Osteocyte (in vitro differentiated cells): Measurements from ENCODE around the gene MCM6. TPM values are rescaled to one million over a fixed set of nuclear protein-coding genes. Genes with fewer than 3 reads are reported as not detected.
"Not testable (repeated sequence)": the region's sequence is repeated elsewhere in the genome, so short reads cannot be mapped to it uniquely, and the experiment has no call there.

ENCODE experiments used
- DNase-seq: peaks from one replicate; pipeline ENCODE4 v3.0.0; 2021; ENCODE audit warnings: mixed read lengths; ENCODE audit not compliant: unreplicated experiment; ENCODE audit errors: extremely low spot score
- H3K27ac Mint-ChIP-seq: one replicate; pipeline ENCODE4 v1.8.0; 2021; ENCODE audit warnings: mild to moderate bottlenecking, mixed read lengths; ENCODE audit not compliant: unreplicated experiment
- H3K27me3 Mint-ChIP-seq: one replicate; pipeline ENCODE4 v1.8.0; 2021; ENCODE audit warnings: mixed read lengths; ENCODE audit not compliant: unreplicated experiment
- H3K36me3 Mint-ChIP-seq: one replicate; pipeline ENCODE4 v1.8.0; 2021; ENCODE audit warnings: mixed read lengths; ENCODE audit not compliant: unreplicated experiment
- H3K4me1 Mint-ChIP-seq: one replicate; pipeline ENCODE4 v1.8.0; 2021; ENCODE audit warnings: mixed read lengths; ENCODE audit not compliant: unreplicated experiment
- H3K4me3 Mint-ChIP-seq: one replicate; pipeline ENCODE4 v1.8.0; 2021; ENCODE audit warnings: mild to moderate bottlenecking, moderate library complexity, mixed read lengths; ENCODE audit not compliant: unreplicated experiment
- H3K9me3 Mint-ChIP-seq: one replicate; pipeline ENCODE4 v1.8.0; 2021; ENCODE audit warnings: mixed read lengths; ENCODE audit not compliant: unreplicated experiment
- total RNA-seq: library from RNA; stranded (reverse); gene quantifications from 2 replicates; pipeline ENCODE4 v1.2.1, GENCODE V29; 2021
- TF ChIP-seq, protein P1 (sequence below): fragments of 200-600 bp; sonication (generic); IDR thresholded peaks from 2 replicates; pipeline ENCODE4 v1.5.0; 2021; ENCODE audit warnings: antibody characterized with exemption, mild to moderate bottlenecking, moderate library complexity

Gene MCM6
- total RNA-seq, 1 donor from 2014 or later: 26.2 TPM

DNA sequence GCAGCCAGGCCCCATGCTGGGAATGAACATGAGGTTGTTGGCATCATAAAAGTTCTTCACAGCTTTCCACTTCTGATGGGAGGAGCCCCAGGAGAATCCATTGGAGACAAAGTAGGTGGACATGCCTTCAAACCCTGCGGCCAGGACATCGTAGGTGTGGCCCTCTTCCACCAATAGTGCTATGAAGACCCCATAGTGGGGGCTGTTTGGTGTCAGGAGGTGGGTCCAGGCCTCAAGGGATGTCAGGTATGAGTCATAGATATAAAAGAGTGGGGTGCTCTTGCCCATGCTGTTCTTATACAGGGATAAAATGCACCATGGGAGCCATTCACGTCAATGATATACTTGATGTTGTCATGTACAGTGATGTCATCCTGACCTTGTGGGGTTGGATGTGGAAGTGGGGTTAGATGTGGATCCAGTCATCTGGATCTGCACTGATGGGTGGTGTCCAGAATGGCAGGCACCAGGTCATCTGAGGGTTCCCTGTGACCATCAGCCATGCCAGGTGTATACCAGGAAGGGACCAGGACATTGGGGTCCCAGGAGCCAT, 22.1 kb upstream of the MCM6 start:
- TF ChIP-seq, protein P1, sequence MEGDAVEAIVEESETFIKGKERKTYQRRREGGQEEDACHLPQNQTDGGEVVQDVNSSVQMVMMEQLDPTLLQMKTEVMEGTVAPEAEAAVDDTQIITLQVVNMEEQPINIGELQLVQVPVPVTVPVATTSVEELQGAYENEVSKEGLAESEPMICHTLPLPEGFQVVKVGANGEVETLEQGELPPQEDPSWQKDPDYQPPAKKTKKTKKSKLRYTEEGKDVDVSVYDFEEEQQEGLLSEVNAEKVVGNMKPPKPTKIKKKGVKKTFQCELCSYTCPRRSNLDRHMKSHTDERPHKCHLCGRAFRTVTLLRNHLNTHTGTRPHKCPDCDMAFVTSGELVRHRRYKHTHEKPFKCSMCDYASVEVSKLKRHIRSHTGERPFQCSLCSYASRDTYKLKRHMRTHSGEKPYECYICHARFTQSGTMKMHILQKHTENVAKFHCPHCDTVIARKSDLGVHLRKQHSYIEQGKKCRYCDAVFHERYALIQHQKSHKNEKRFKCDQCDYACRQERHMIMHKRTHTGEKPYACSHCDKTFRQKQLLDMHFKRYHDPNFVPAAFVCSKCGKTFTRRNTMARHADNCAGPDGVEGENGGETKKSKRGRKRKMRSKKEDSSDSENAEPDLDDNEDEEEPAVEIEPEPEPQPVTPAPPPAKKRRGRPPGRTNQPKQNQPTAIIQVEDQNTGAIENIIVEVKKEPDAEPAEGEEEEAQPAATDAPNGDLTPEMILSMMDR: no peak
- H3K27me3 Mint-ChIP-seq: no peaks in the 10 kb centered on the region
- DNase-seq: no peak
- H3K36me3 Mint-ChIP-seq: peaks cover 6% of the 10 kb centered on the region
- H3K4me3 Mint-ChIP-seq: no peak overlapping the region
- H3K4me1 Mint-ChIP-seq: no peaks in the 10 kb centered on the region
- no peaks in the 10 kb centered on the region for H3K9me3 Mint-ChIP-seq
- no peak overlapping the region for H3K27ac Mint-ChIP-seq

DNA sequence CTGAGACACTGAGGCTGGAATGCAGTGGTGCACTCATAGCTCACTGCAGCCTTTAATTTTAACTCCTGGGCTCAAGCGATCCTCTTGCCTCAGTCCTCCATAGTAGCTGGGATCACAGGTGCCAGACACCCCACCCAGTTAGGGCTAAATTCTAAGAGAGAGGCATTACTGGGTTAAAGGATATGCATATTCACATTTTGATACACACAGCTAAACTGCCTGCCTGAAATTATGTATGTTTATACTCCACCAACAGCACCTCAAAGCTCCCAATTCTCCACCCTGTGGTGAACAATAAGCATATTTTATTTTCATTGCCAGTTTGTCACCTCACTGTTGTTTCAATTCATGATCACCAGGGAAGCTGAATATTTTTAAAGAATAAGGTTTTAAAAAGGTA, 18.7 kb upstream of the MCM6 start:
- no peak overlapping the region for H3K4me3 Mint-ChIP-seq
- H3K36me3 Mint-ChIP-seq: peaks cover 2% of the 10 kb centered on the region
- no peaks in the 10 kb centered on the region for H3K4me1 Mint-ChIP-seq
- TF ChIP-seq, protein P1: no peak
- H3K9me3 Mint-ChIP-seq: no peaks in the 10 kb centered on the region
- peaks cover 4% of the 10 kb centered on the region for H3K27me3 Mint-ChIP-seq
- no peak for DNase-seq
- H3K27ac Mint-ChIP-seq: no peak overlapping the region

DNA sequence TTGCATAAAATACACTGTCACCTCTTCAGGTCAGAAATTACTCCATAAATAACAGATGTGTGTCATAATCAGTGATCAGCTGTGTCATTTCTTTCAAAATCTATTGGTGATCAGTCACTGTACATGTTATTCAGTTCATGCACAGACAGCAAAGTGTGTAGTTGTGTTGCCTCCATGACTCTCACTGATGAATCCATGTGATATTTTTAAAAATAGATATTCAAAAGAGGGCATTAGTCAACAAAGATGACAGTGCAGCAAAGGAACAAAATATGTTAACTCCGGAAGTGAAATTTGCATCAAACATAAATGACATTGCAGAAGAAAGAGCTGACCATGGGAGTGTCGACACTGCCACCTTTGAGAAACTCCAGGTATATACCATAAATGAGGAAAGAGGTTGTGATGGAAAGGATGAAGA, 17.1 kb upstream of the MCM6 start:
- Mint-ChIP-seq H3K4me1 (no peaks in the 10 kb centered on the region), H3K9me3 (no peaks in the 10 kb centered on the region), H3K27ac (no peak overlapping the region), H3K4me3 (no peak overlapping the region), H3K27me3 (peaks cover 4% of the 10 kb centered on the region), H3K36me3 (no peaks in the 10 kb centered on the region)
- no peak for DNase-seq
- TF ChIP-seq, protein P1: no peak

DNA sequence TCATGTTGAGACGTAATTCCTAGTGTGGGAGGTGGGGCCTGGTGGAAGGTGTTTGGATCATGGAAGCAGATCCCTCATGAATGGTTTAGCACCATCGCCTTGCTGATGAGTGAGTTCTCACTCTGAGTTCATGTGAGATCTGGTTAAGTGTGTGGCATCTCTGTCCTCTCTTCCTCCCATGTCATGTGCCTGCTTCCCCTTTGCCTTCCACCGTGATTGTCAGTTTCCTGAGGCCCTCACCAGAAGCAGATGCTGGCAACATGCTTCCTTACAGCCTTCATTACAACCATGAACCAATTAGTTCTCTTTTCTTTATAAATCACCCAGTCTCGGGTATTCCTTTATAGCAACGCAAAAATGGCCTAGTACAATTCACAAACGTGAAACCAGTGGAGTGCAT, 14.6 kb upstream of the MCM6 start:
- TF ChIP-seq, protein P1: no peak
- peaks cover 4% of the 10 kb centered on the region for H3K27me3 Mint-ChIP-seq
- H3K4me3 Mint-ChIP-seq: no peak overlapping the region
- no peaks in the 10 kb centered on the region for H3K4me1 Mint-ChIP-seq
- no peak for DNase-seq
- H3K27ac Mint-ChIP-seq: no peak overlapping the region
- no peaks in the 10 kb centered on the region for H3K36me3 Mint-ChIP-seq
- H3K9me3 Mint-ChIP-seq: no peaks in the 10 kb centered on the region

DNA sequence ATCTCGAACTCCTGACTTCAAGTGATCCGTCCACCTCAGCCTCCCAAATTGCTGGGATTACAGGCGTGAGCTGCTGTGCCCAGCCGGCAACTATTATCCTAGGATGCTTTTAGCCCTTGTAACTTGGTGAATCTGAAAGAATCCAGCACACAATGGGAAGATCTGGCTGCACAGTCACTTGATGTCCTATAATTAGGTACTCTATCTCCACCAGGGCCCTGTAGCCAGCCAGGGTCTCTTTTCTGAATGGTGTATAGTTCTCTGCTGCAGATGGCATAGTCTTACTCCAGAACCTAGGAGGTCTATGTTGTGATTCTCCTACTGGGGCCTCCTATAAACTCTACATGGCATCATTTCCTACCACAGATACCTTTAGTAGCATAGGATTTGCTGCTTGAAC, 13.9 kb upstream of the MCM6 start:
- no peaks in the 10 kb centered on the region for H3K9me3 Mint-ChIP-seq
- H3K27me3 Mint-ChIP-seq: peaks cover 4% of the 10 kb centered on the region
- H3K27ac Mint-ChIP-seq: no peak overlapping the region
- H3K4me3 Mint-ChIP-seq: no peak overlapping the region
- TF ChIP-seq, protein P1: no peak
- no peaks in the 10 kb centered on the region for H3K36me3 Mint-ChIP-seq
- no peak for DNase-seq
- H3K4me1 Mint-ChIP-seq: no peaks in the 10 kb centered on the region

DNA sequence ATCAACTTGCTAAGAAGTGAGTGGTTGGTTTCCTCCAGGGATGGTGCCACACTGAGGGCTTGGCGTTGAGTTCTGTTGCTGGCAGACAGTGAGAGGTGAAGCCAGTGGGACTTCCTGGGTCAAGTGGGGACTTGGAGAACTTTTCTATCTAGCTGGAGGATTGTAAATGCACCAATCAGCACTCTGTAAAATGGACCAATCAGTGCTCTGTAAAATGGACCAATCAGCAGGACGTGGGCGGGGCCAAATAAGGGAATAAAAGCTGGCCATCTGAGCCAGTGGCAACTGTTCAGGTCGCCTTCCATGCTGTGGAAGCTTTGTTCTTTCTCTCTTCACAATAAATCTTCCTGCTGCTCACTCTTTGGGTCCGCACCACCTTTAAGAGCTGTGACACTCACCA, 12.3 kb upstream of the MCM6 start:
- H3K36me3 Mint-ChIP-seq, H3K4me1 Mint-ChIP-seq: not testable (repeated sequence)

More for the DNA sequence above, 12.3 kb upstream of the MCM6 start:
- H3K27me3 Mint-ChIP-seq, H3K4me3 Mint-ChIP-seq, H3K27ac Mint-ChIP-seq, H3K9me3 Mint-ChIP-seq, DNase-seq: not testable (repeated sequence)
